KMS-11 (cell line): ENCODE measurements around the gene SCNN1A.

Experiments used
- H2AFZ ChIP-seq: fragments of 200-600 bp; sonication (generic); 2 replicates; pipeline ENCODE4 v1.6.1; 2016; ENCODE audit warnings: antibody characterized with exemption, mixed run types, low read depth
- H3K27ac ChIP-seq: fragments of 200-600 bp; sonication (generic); 2 replicates; pipeline ENCODE4 v1.6.1; 2016; ENCODE audit warnings: mild to moderate bottlenecking, mixed run types
- H3K27me3 ChIP-seq: fragments of 200-600 bp; sonication (generic); 2 replicates; pipeline ENCODE4 v1.6.1; 2017; ENCODE audit warnings: mild to moderate bottlenecking, low read depth, mixed run types, moderate library complexity; ENCODE audit not compliant: insufficient read depth
- H3K36me3 ChIP-seq: fragments of 200-600 bp; sonication (generic); 2 replicates; pipeline ENCODE4 v1.6.1; 2017; ENCODE audit warnings: mild to moderate bottlenecking, mixed run types; ENCODE audit not compliant: insufficient read depth
- H3K4me1 ChIP-seq: fragments of 200-600 bp; sonication (generic); 2 replicates; pipeline ENCODE4 v1.6.1; 2016; ENCODE audit warnings: mild to moderate bottlenecking, low read depth, mixed run types; ENCODE audit not compliant: poor library complexity, severe bottlenecking
- H3K4me2 ChIP-seq: fragments of 200-600 bp; sonication (generic); 2 replicates; pipeline ENCODE4 v1.7.0; 2016; ENCODE audit warnings: mild to moderate bottlenecking, mixed run types
- H3K4me3 ChIP-seq: fragments of 200-600 bp; sonication (generic); IDR thresholded peaks from 2 replicates; pipeline ENCODE4 v1.6.1; 2017; ENCODE audit warnings: low read depth, low read length, mixed read lengths; ENCODE audit not compliant: insufficient read depth
- H3K79me2 ChIP-seq: fragments of 200-600 bp; sonication (generic); 2 replicates; pipeline ENCODE4 v1.6.1; 2016; ENCODE audit warnings: low read depth, mixed run types; ENCODE audit not compliant: insufficient read depth
- H3K9ac ChIP-seq: fragments of 200-600 bp; sonication (generic); 2 replicates; pipeline ENCODE4 v1.6.1; 2016; ENCODE audit warnings: mild to moderate bottlenecking, mixed run types
- H4K20me1 ChIP-seq: fragments of 200-600 bp; sonication (generic); 2 replicates; pipeline ENCODE4 v1.6.1; 2016; ENCODE audit warnings: mild to moderate bottlenecking, mixed run types; ENCODE audit not compliant: insufficient read depth
- CTCF ChIP-seq: fragments of 200-600 bp; sonication (generic); conservative IDR thresholded peaks from 2 replicates; pipeline ENCODE4 v1.6.1; 2017; ENCODE audit warnings: low read depth, mild to moderate bottlenecking, antibody characterized with exemption, low read length, moderate library complexity, mixed read lengths

SCNN1A gene

DNA sequence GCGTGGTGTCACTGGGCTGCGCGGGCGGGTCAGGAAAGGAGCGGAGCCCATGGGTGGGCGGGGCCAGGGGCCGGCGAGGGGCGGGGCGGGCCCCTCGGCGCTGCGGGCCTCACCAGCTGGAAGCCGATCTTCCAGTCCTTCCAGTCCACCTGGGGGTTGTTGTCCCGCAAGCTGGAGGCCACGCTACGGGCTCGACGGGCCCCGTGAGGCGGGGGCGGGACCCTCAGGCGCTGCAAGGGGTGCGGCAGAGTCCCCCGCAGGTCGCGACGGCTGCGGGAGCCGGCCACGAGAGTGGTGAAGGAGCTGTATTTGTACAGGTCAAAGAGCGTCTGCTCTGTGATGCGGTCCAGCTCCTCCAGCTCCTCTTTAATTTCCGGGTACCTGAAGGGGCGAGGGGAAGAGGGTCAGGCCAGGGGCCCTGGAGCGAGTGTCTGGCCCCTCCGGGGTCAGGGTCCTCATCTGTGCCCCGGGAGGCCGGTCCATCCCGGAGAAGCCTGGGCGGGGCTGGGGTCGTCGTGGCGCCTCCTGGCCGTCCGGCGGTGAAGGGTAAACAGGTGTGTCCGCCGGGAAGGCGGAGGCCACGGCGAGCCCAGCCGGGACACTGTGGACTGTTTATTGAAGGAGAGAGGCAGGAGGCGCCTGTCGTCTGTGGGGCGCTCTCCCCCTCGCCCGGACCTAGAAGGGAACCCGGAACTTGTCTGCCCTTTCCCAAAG, 11.9 kb downstream of the SCNN1A start:
- Histone ChIP-seq H3K4me3 (no peak overlapping the region), H3K27me3 (no peaks in the 10 kb centered on the region), H3K27ac (no peak overlapping the region), H4K20me1 (no peaks in the 10 kb centered on the region), H3K4me2 (peak overlapping the region; percentile 39; the same call in 1 of the 2 replicates), H3K36me3 (no peaks in the 10 kb centered on the region), H3K79me2 (no peaks in the 10 kb centered on the region), H3K9ac (peak overlapping the region; percentile 22; the same call in 1 of the 2 replicates), H3K4me1 (peaks cover 19% of the 10 kb centered on the region), H2AFZ (peak overlapping the region; percentile 96)
- no peak for TF ChIP-seq CTCF

- Histone ChIP-seq H3K79me2 (no peaks in the 10 kb centered on the region), H3K4me1 (peaks cover 19% of the 10 kb centered on the region), H3K27me3 (no peaks in the 10 kb centered on the region), H3K4me3 (no peak overlapping the region), H2AFZ (peak overlapping the region; percentile 96), H3K27ac (no peak overlapping the region), H4K20me1 (no peaks in the 10 kb centered on the region), H3K9ac (peak overlapping the region; percentile 22; the same call in 1 of the 2 replicates), H3K36me3 (no peaks in the 10 kb centered on the region), H3K4me2 (peak overlapping the region; percentile 39; the same call in 1 of the 2 replicates)
- no peak for TF ChIP-seq CTCF
Measured at GRCh38 chr12:6363010-6363329, 12.4 kb downstream of the SCNN1A start.

DNA sequence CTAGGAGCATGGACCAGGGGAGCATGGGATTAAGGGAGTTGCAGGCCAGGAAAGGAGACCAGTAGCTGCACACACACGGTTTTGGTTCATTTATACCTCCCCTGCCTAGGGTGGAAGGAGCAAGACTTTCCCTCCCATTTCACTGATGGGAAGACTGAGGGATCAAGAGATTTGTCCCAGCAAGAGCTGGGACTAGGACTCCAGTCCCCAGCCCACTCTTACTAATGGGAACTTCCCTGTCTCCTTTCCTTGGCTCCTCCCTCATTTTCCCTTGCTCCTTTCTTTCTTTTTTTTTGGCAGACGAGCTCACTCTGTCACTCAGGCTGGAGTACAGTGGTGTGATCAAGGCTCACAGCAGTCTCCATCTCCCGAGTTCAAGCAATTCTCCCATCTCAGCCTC, 13.0 kb downstream of the SCNN1A start:
- no peak overlapping the region for H3K4me3 ChIP-seq
- no peak overlapping the region for H3K27ac ChIP-seq
- 0 out of 2 replicates have a peak overlapping the region, but pooled peaks have one; percentile 96 for H2AFZ ChIP-seq
- no peak overlapping the region for H3K9ac ChIP-seq
- H3K4me2 ChIP-seq = no peak overlapping the region
- TF ChIP-seq CTCF = no peak
- H3K79me2 ChIP-seq = no peaks in the 10 kb centered on the region
- H4K20me1 ChIP-seq = no peaks in the 10 kb centered on the region
- H3K4me1 ChIP-seq = peaks cover 19% of the 10 kb centered on the region
- H3K27me3 ChIP-seq = no peaks in the 10 kb centered on the region
- H3K36me3 ChIP-seq = no peaks in the 10 kb centered on the region

DNA sequence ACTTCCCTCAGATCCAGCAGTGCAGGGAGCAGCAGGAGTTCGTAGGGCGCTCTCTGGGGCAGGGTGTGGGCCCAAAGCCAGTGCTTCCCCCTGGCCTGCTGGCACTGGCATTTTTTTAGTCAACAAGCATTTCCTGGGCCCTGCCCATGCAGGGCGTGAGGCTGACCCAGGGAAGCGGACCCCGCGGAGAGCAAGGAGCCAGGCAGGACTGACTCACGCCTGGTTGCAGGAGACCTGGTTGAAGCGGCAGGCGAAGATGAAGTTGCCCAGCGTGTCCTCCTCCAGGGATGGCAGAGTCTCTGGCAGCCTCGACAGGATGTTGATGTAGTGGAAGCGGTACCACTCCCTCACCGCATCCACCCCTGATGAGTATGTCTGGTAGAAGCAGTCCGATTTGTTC, 13.5 kb downstream of the SCNN1A start:
- H3K4me3 ChIP-seq = no peak overlapping the region
- no peaks in the 10 kb centered on the region for H4K20me1 ChIP-seq
- H3K27me3 ChIP-seq = no peaks in the 10 kb centered on the region
- H3K79me2 ChIP-seq = no peaks in the 10 kb centered on the region
- H3K4me1 ChIP-seq = peaks cover 19% of the 10 kb centered on the region
- H3K36me3 ChIP-seq = no peaks in the 10 kb centered on the region
- no peak overlapping the region for H3K4me2 ChIP-seq
- no peak overlapping the region for H2AFZ ChIP-seq
- TF ChIP-seq CTCF = no peak
- no peak overlapping the region for H3K9ac ChIP-seq
- H3K27ac ChIP-seq = no peak overlapping the region
